ENCODE measurements around the gene MAN2A2.

MAN2A2 gene

GRCh38 chr15:90957031-90957790 lies 54.1 kb downstream of the MAN2A2 start:
- no peak for DNase-seq (ENCODE audit: low spot score)
- in situ Hi-C loops (cut with MboI; ENCODE audit: low pct_unique_long_range_greater_than_20kb, low sequenced_read_pairs, unreplicated experiment) = no loop called here
- TF ChIP-seq CTCF (IDR thresholded peaks at IDR 0.05; ENCODE audit: extremely low read depth, insufficient read depth, missing control alignments) = no peak

- TF ChIP-seq CTCF (IDR thresholded peaks at IDR 0.05; ENCODE audit: extremely low read depth, insufficient read depth, missing control alignments) = no peak
- in situ Hi-C loops (cut with MboI; ENCODE audit: low pct_unique_long_range_greater_than_20kb, low sequenced_read_pairs, unreplicated experiment) = no loop called here
- no peak for DNase-seq (ENCODE audit: low spot score)
Measured at GRCh38 chr15:90957791-90958190, 54.7 kb downstream of the MAN2A2 start.

- no peak for DNase-seq (ENCODE audit: low spot score)
- no peak for TF ChIP-seq CTCF (IDR thresholded peaks at IDR 0.05; ENCODE audit: extremely low read depth, insufficient read depth, missing control alignments)
- in situ Hi-C loops (cut with MboI; ENCODE audit: low pct_unique_long_range_greater_than_20kb, low sequenced_read_pairs, unreplicated experiment) = no loop called here
Measured at GRCh38 chr15:90959028-90959595, 56.0 kb downstream of the MAN2A2 start.

- TF ChIP-seq CTCF (IDR thresholded peaks at IDR 0.05; ENCODE audit: extremely low read depth, insufficient read depth, missing control alignments) = no peak
- in situ Hi-C loops (cut with MboI; ENCODE audit: low pct_unique_long_range_greater_than_20kb, low sequenced_read_pairs, unreplicated experiment) = no loop called here
- no peak for DNase-seq (ENCODE audit: low spot score)
Measured at GRCh38 chr15:90959894-90960293, 56.8 kb downstream of the MAN2A2 start.

GRCh38 chr15:90960298-90961091 lies 57.4 kb downstream of the MAN2A2 start:
- DNase-seq (ENCODE audit: low spot score) = no peak
- TF ChIP-seq CTCF (IDR thresholded peaks at IDR 0.05; ENCODE audit: extremely low read depth, insufficient read depth, missing control alignments) = no peak
- in situ Hi-C loops (cut with MboI; ENCODE audit: low pct_unique_long_range_greater_than_20kb, low sequenced_read_pairs, unreplicated experiment) = no loop called here

- no peak for TF ChIP-seq CTCF (IDR thresholded peaks at IDR 0.05; ENCODE audit: extremely low read depth, insufficient read depth, missing control alignments)
- no peak for DNase-seq (ENCODE audit: low spot score)
- in situ Hi-C loops (cut with MboI; ENCODE audit: low pct_unique_long_range_greater_than_20kb, low sequenced_read_pairs, unreplicated experiment) = no loop called here
Measured at GRCh38 chr15:90962021-90962420, 58.9 kb downstream of the MAN2A2 start.

All from GM13977 (cell line).